Heart left ventricle (tissue), 16 donors: Measurements from ENCODE around the gene TRIM17. TPM values are rescaled to one million over a fixed set of nuclear protein-coding genes. Genes with fewer than 3 reads are reported as not detected.

Experiments used
- ATAC-seq, 4 donors: fragments of 200-7000 bp; cut with Tn5 transposase; one replicate each; pipeline ENCODE4 v1.9.1; 2020 to 2022; ENCODE audit warnings: moderate library complexity in 4 of 4, mild to moderate bottlenecking in 3 of 4, moderate number of reproducible peaks in 1 of 4
- DNase-seq, 5 donors: peaks; one replicate each; pipeline ENCODE4 v3.0.0-alpha.2; 2020
- H3K27ac ChIP-seq, 12 donors: fragments of 200-600 bp; sonication (generic) in 4 of 12; one replicate each; pipeline versions ENCODE4 v1.5.0 to v1.8.0; 2016 to 2022; ENCODE audit warnings: mild to moderate bottlenecking in 2 of 12
- H3K27me3 ChIP-seq, 9 donors: fragments of 200-600 bp; sonication (generic) in 2 of 9; one replicate each; pipeline versions ENCODE4 v1.5.1 to v1.8.0; 2016 to 2022; ENCODE audit warnings: mild to moderate bottlenecking in 3 of 9
- H3K36me3 ChIP-seq, 9 donors: fragments of 200-600 bp; sonication (generic) in 2 of 9; one replicate each; pipeline versions ENCODE4 v1.5.0 to v1.8.0; 2018 to 2022; ENCODE audit warnings: mild to moderate bottlenecking in 2 of 9
- H3K4me1 ChIP-seq, 12 donors: fragments of 200-600 bp; sonication (generic) in 4 of 12; one replicate each; pipeline versions ENCODE4 v1.5.0 to v1.8.0; 2016 to 2022; ENCODE audit warnings: mild to moderate bottlenecking in 3 of 12
- H3K4me3 ChIP-seq, 12 donors: fragments of 200-600 bp; sonication (generic) in 4 of 12; one replicate each; pipeline versions ENCODE4 v1.5.0 to v1.8.0; 2017 to 2022; ENCODE audit warnings: mild to moderate bottlenecking in 9 of 12, moderate library complexity in 4 of 12
- H3K9me3 ChIP-seq, 12 donors: fragments of 200-600 bp; sonication (generic) in 4 of 12; one replicate each; pipeline versions ENCODE4 v1.5.0 to v1.8.0; 2016 to 2022; ENCODE audit warnings: mild to moderate bottlenecking in 1 of 12
- CTCF ChIP-seq, 12 donors: fragments of 200-600 bp; sonication (generic) in 4 of 12; IDR thresholded peaks; one replicate each; pipeline versions ENCODE4 v1.5.0 to v1.8.0; 2018 to 2022; ENCODE audit warnings: antibody characterized with exemption in 12 of 12, mild to moderate bottlenecking in 5 of 12
- POLR2A ChIP-seq, 2 donors: fragments of 450-650 bp; IDR thresholded peaks; one replicate each; pipeline ENCODE4 v1.6.1; 2017; ENCODE audit warnings: antibody characterized with exemption in 2 of 2, mild to moderate bottlenecking in 2 of 2, moderate library complexity in 2 of 2
- WGBS, 4 donors: extraction: QIAGEN DNeasy Blood & Tissue Kit in 2 of 4; methylation state at CpG; one replicate each; pipeline versions ENCODE4 v1.1.5 to v1.1.7; 2013 to 2018; 5-methylcytosine and 5-hydroxymethylcytosine counted together
- intact Hi-C, 10 donors: fragments of 100-400 bp; cut with DNase I; formaldehyde crosslinking; loops; one replicate each; pipeline versions ENCODE4 v1.11.1 to v1.14.2; 2022
- polyA plus RNA-seq, 2 donors: library from polyadenylated mRNA; stranded (reverse); fragments of 200-250 nt; gene quantifications; one replicate each; pipeline ENCODE4 v1.2.3, GENCODE V29; 2013
- total RNA-seq, 9 donors: library from RNA; depleted of rRNA in 2 of 9; stranded (reverse); fragments of >200 nt in 2 of 9; fragmentation: NEBNext Ultra II Directional in 3 of 9; extraction: Animal tissue kit (Norgen Biotek cat#: 25700) in 3 of 9; gene quantifications; one replicate each; pipeline versions ENCODE4 v1.1.0 to v1.2.4, GENCODE V29; 2016 to 2023
- donor health status: ischemic (EF 13 %, LVEDD 7.1; RV severe dilation, severe dysfunction).
- donor health status: healthy with polysubstance abuse.
- donor health status: DM: no; HTN: yes; CAD: no.
- donor health status: DM: no; HTN: no; CAD: no.
- donor health status: ischemic (EF 25% LVEDD 6.9; RV normal size, moderate dysfunction).
- donor health status: ischemic (EF 25% LVEDD 5.7; RV mildly dilated, moderate dysfunction).
- donor health status: healthy.
- donor health status: DM: yes; HTN: yes; CAD: no.
- donor health status: ischemic (EF 35%, LVEDD 5.7; RV mildly dilated, moderate dysfunction).
- donor health status: nonischemic (EF 11% LVEDD 7.7; RV severe dilation, severe dysfunction).
- donor health status: DM: yes; HTN: yes; CAD: no.
- donor health status: PGD.
- donor health status: ischemic (EF 29% LVEDD 5.4; RV normal size, mild dysfunction).
- donor health status: nonischemic (EF 23%, LVEDD 6.1; RV moderate dilation, normal function).

The TRIM17 gene
- total and polyA plus RNA-seq, 11 donors = 0.08 to 1.7 (median 0.39) TPM; not detected in 3

GRCh38 chr1:228370941-228371740, 45.5 kb downstream of the TRIM17 start:
- TF ChIP-seq POLR2A (IDR thresholded peaks at IDR 0.05) (peak in 1 of 2 donors; percentile 42), CTCF (IDR thresholded peaks at IDR 0.05) (peak in 1 of 12 donors; percentile 9)
- Histone ChIP-seq H3K27me3 (no peaks in the 10 kb centered on the region), H3K4me1 (peaks cover 8 to 94% (median 44%) of the 10 kb centered on the region in 12 donors), H3K36me3 (peaks cover 0 to 10% (median 0%) of the 10 kb centered on the region in 9 donors), H3K4me3 (peak overlapping the region in 11 of 12 donors; percentile 8 to 45 (median 31)), H3K27ac (peak overlapping the region; percentile 76 to 97 (median 91)), H3K9me3 (no peaks in the 10 kb centered on the region)
- peak; percentile 72 to 92 (median 87) for DNase-seq
- intact Hi-C loops = loop anchor here in 1 of 10 donors (10.0 kb wide), 1 partner anchor 236 kb away; no protein-coding TSS in a partner anchor
- peak; percentile 8 to 38 (median 22) for ATAC-seq
- WGBS, 4 donors = 46 to 60% (median 52%) methylated on average over 19 to 50 of the region's 50 CpGs

DNA sequence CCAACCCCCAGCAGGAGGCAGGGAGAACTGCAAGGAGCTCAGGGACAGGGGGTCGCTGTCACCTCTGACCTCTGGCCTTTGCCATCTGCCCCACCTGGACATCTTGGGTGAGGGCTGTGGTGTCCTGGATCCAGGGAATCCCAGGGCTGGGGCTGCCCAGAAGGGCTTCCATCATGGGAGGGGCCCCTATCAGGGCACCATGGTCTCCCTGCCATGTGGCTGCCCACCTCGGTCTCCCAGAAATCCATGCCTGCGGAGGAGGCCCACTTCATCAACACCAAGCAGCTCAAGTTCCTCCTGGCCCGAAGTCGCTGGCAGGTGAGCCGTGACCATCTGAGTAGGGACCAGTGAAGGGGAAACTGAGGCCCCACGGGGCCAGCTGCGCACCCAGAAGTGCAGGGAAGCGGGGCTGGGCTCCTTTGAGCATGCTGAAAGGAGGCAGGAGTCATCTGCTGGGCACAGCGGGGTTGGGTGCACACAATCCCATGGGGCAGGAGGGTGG, 46.2 kb downstream of the TRIM17 start:
- no peaks in the 10 kb centered on the region for H3K9me3 ChIP-seq
- peaks cover 5 to 94% (median 42%) of the 10 kb centered on the region in 12 donors for H3K4me1 ChIP-seq
- peaks cover 0 to 6% (median 0%) of the 10 kb centered on the region in 9 donors for H3K36me3 ChIP-seq
- no peak for ATAC-seq
- H3K27ac ChIP-seq = peak overlapping the region; percentile 76 to 97 (median 91)
- no peaks in the 10 kb centered on the region for H3K27me3 ChIP-seq
- WGBS, 4 donors = 63 to 80% (median 76%) methylated on average over 2 to 10 of the region's 10 CpGs
- intact Hi-C loops = loop anchor here in 1 of 10 donors (10.0 kb wide), 1 partner anchor 236 kb away; no protein-coding TSS in a partner anchor
- DNase-seq = peak in 4 of 5 donors; percentile 18 to 63 (median 27)
- peak overlapping the region in 11 of 12 donors; percentile 8 to 45 (median 31) for H3K4me3 ChIP-seq
- no peak for TF ChIP-seq POLR2A (IDR thresholded peaks at IDR 0.05)
- peak in 1 of 12 donors; percentile 11 for TF ChIP-seq CTCF (IDR thresholded peaks at IDR 0.05)

- ATAC-seq = peak in 3 of 4 donors; percentile 3 to 27 (median 26)
These were observed 46.8 kb downstream of the TRIM17 start for GRCh38 chr1:228369608-228370438.

More at GRCh38 chr1:228369608-228370438, 46.8 kb downstream of the TRIM17 start:
- DNase-seq = peak in 4 of 5 donors; percentile 29 to 80 (median 62)
- Histone ChIP-seq H3K27ac (peak overlapping the region; percentile 76 to 97 (median 91)), H3K4me3 (peak overlapping the region in 9 of 12 donors; percentile 3 to 45 (median 34)), H3K9me3 (no peaks in the 10 kb centered on the region), H3K36me3 (peaks cover 0 to 6% (median 0%) of the 10 kb centered on the region in 9 donors), H3K4me1 (peaks cover 5 to 93% (median 37%) of the 10 kb centered on the region in 12 donors), H3K27me3 (no peaks in the 10 kb centered on the region)
- TF ChIP-seq CTCF (IDR thresholded peaks at IDR 0.05) (no peak), POLR2A (IDR thresholded peaks at IDR 0.05) (peak in 1 of 2 donors; percentile 30)
- 52 to 77% (median 63%) methylated on average over 14 to 18 of the region's 18 CpGs for WGBS, 4 donors
- intact Hi-C loops = loop anchor here in 1 of 10 donors (10.0 kb wide), 1 partner anchor 235 kb away; no protein-coding TSS in a partner anchor
